Neural progenitor cell (in vitro differentiated cells): ENCODE measurements around the gene ARPC2. TPM values are rescaled to one million over a fixed set of nuclear protein-coding genes. Genes with fewer than 3 reads are reported as not detected.

Experiments
- DNase-seq: peaks from one replicate; pipeline ENCODE4 v3.0.0-alpha.2; 2016; ENCODE audit warnings: low spot score
- H2AFZ ChIP-seq: fragments of 200-600 bp; sonication (generic); replicated peaks from 2 replicates; pipeline ENCODE4 v1.6.1; 2016; ENCODE audit warnings: antibody characterized with exemption
- H3F3A ChIP-seq: fragments of 200-600 bp; sonication (generic); 2 replicates; pipeline ENCODE4 v1.6.1; 2016; ENCODE audit warnings: antibody characterized with exemption, low read depth
- H3K27ac ChIP-seq: fragments of 200-600 bp; sonication (generic); 2 replicates; pipeline ENCODE4 v1.5.1; 2016; ENCODE audit warnings: mild to moderate bottlenecking
- H3K27me3 ChIP-seq: fragments of 200-600 bp; sonication (generic); 2 replicates; pipeline ENCODE4 v1.6.1; 2016; ENCODE audit warnings: mild to moderate bottlenecking, moderate library complexity
- H3K36me3 ChIP-seq: fragments of 200-600 bp; sonication (generic); 2 replicates; pipeline ENCODE4 v1.5.1; 2016
- H3K4me1 ChIP-seq: fragments of 200-600 bp; sonication (generic); 2 replicates; pipeline ENCODE4 v1.6.1; 2016; ENCODE audit warnings: mixed run types
- H3K4me2 ChIP-seq: fragments of 200-600 bp; sonication (generic); 2 replicates; pipeline ENCODE4 v1.6.1; 2016
- H3K4me3 ChIP-seq: fragments of 200-600 bp; sonication (generic); 2 replicates; pipeline ENCODE4 v1.5.1; 2016
- H3K79me2 ChIP-seq: fragments of 200-600 bp; sonication (generic); 2 replicates; pipeline ENCODE4 v1.6.1; 2016; ENCODE audit warnings: low read depth
- H3K9ac ChIP-seq: fragments of 200-600 bp; sonication (generic); 2 replicates; pipeline ENCODE4 v1.6.1; 2016
- H3K9me3 ChIP-seq: fragments of 200-600 bp; sonication (generic); 2 replicates; pipeline ENCODE4 v1.5.1; 2016; ENCODE audit warnings: low read depth
- H4K20me1 ChIP-seq: fragments of 200-600 bp; sonication (generic); 2 replicates; pipeline ENCODE4 v1.6.1; 2016; ENCODE audit warnings: low read depth
- H3K27ac Mint-ChIP-seq: 3 replicates; pipeline ENCODE4 v1.8.0; 2021; ENCODE audit warnings: mixed read lengths
- H3K27me3 Mint-ChIP-seq: 2 replicates; pipeline ENCODE4 v1.8.0; 2022; ENCODE audit warnings: low read depth, mild to moderate bottlenecking, inconsistent platforms, moderate library complexity, mixed read lengths; ENCODE audit not compliant: insufficient read depth
- H3K36me3 Mint-ChIP-seq: 3 replicates; pipeline ENCODE4 v1.8.0; 2021; ENCODE audit warnings: mixed read lengths
- H3K4me1 Mint-ChIP-seq: 3 replicates; pipeline ENCODE4 v1.8.0; 2021; ENCODE audit warnings: mixed read lengths
- H3K4me3 Mint-ChIP-seq: 3 replicates; pipeline ENCODE4 v1.8.0; 2021; ENCODE audit warnings: mild to moderate bottlenecking, moderate library complexity, mixed read lengths
- H3K9me3 Mint-ChIP-seq: 3 replicates; pipeline ENCODE4 v1.8.0; 2020; ENCODE audit warnings: mixed read lengths
- CTCF ChIP-seq: fragments of 200-600 bp; sonication (generic); IDR thresholded peaks from 2 replicates; pipeline ENCODE4 v1.5.1; 2017; ENCODE audit warnings: antibody characterized with exemption, mild to moderate bottlenecking
- EZH2 ChIP-seq: fragments of 200-600 bp; sonication (generic); IDR thresholded peaks from 2 replicates; pipeline ENCODE4 v1.6.1; 2017; ENCODE audit warnings: antibody characterized with exemption, mild to moderate bottlenecking, moderate library complexity
- EZH2phosphoT487 ChIP-seq: fragments of 200-600 bp; sonication (generic); IDR thresholded peaks from 2 replicates; pipeline ENCODE4 v1.6.1; 2017; ENCODE audit warnings: antibody characterized with exemption
- total RNA-seq: library from RNA; depleted of rRNA; stranded (reverse); fragments of >200 nt; gene quantifications from 2 replicates; pipeline ENCODE4 v1.2.3, GENCODE V29; 2015; ENCODE audit warnings: low replicate concordance

The ARPC2 gene
- total RNA-seq, 1 donor from 2014 or later = 155 TPM

- Histone ChIP-seq H2AFZ (no peak overlapping the region), H3K36me3 (no peaks in the 10 kb centered on the region), H3K27ac (no peak overlapping the region), H3K9me3 (no peaks in the 10 kb centered on the region), H3K9ac (no peak overlapping the region), H3K4me1 (peaks cover 7% of the 10 kb centered on the region), H3K79me2 (no peaks in the 10 kb centered on the region), H4K20me1 (no peaks in the 10 kb centered on the region), H3K4me2 (no peak overlapping the region), H3F3A (no peaks in the 10 kb centered on the region), H3K27me3 (no peaks in the 10 kb centered on the region), H3K4me3 (no peak overlapping the region)
- Mint-ChIP-seq H3K4me3 (no peak overlapping the region), H3K27me3 (peaks cover 4% of the 10 kb centered on the region), H3K4me1 (peaks cover 12% of the 10 kb centered on the region), H3K27ac (no peak overlapping the region), H3K36me3 (no peaks in the 10 kb centered on the region), H3K9me3 (no peaks in the 10 kb centered on the region)
- TF ChIP-seq EZH2 (no peak), CTCF (no peak), EZH2phosphoT487 (no peak)
- no peak for DNase-seq
Observed at GRCh38 chr2:218282173-218282991, 65.4 kb downstream of the ARPC2 start.

- H3K36me3 ChIP-seq = no peaks in the 10 kb centered on the region
- no peak overlapping the region for H2AFZ ChIP-seq
- Mint-ChIP-seq H3K36me3 (no peaks in the 10 kb centered on the region), H3K4me3 (no peak overlapping the region), H3K4me1 (peaks cover 16% of the 10 kb centered on the region), H3K27me3 (peaks cover 4% of the 10 kb centered on the region), H3K9me3 (no peaks in the 10 kb centered on the region), H3K27ac (no peak overlapping the region)
- no peak overlapping the region for H3K9ac ChIP-seq
- H3K27me3 ChIP-seq = no peaks in the 10 kb centered on the region
- no peak overlapping the region for H3K27ac ChIP-seq
- H3F3A ChIP-seq = no peaks in the 10 kb centered on the region
- TF ChIP-seq EZH2 (no peak), EZH2phosphoT487 (no peak), CTCF (no peak)
- no peaks in the 10 kb centered on the region for H4K20me1 ChIP-seq
- DNase-seq = no peak
- no peak overlapping the region for H3K4me3 ChIP-seq
- H3K9me3 ChIP-seq = no peaks in the 10 kb centered on the region
- H3K4me1 ChIP-seq = peaks cover 7% of the 10 kb centered on the region
- H3K4me2 ChIP-seq = no peak overlapping the region
- H3K79me2 ChIP-seq = no peaks in the 10 kb centered on the region
Observed at GRCh38 chr2:218284106-218284811, 67.3 kb downstream of the ARPC2 start.

- Histone ChIP-seq H3K4me2 (no peak overlapping the region), H4K20me1 (no peaks in the 10 kb centered on the region), H3K36me3 (no peaks in the 10 kb centered on the region), H3K79me2 (no peaks in the 10 kb centered on the region), H3K9ac (no peak overlapping the region), H3K9me3 (no peaks in the 10 kb centered on the region), H2AFZ (no peak overlapping the region), H3K27me3 (no peaks in the 10 kb centered on the region), H3K27ac (no peak overlapping the region), H3F3A (peaks cover 11% of the 10 kb centered on the region), H3K4me1 (peaks cover 18% of the 10 kb centered on the region), H3K4me3 (no peak overlapping the region)
- H3K9me3 Mint-ChIP-seq = no peaks in the 10 kb centered on the region
- H3K27me3 Mint-ChIP-seq = peaks cover 3% of the 10 kb centered on the region
- DNase-seq = no peak
- no peak overlapping the region for H3K4me3 Mint-ChIP-seq
- peaks cover 26% of the 10 kb centered on the region for H3K4me1 Mint-ChIP-seq
- no peaks in the 10 kb centered on the region for H3K36me3 Mint-ChIP-seq
- H3K27ac Mint-ChIP-seq = no peak overlapping the region
- TF ChIP-seq EZH2phosphoT487 (no peak), EZH2 (no peak), CTCF (no peak)
Observed at GRCh38 chr2:218285604-218286003, 68.6 kb downstream of the ARPC2 start.
